ENCODE measurements around the gene ZMYM4. TPM values are rescaled to one million over a fixed set of nuclear protein-coding genes. Genes with fewer than 3 reads are reported as not detected.
"Not testable (repeated sequence)": the region's sequence is repeated elsewhere in the genome, so short reads cannot be mapped to it uniquely, and the experiment has no call there.

Gene ZMYM4
- total RNA-seq, 6 donors from 2014 or later, result 17.6 to 47.1 (median 38.3) TPM

DNA sequence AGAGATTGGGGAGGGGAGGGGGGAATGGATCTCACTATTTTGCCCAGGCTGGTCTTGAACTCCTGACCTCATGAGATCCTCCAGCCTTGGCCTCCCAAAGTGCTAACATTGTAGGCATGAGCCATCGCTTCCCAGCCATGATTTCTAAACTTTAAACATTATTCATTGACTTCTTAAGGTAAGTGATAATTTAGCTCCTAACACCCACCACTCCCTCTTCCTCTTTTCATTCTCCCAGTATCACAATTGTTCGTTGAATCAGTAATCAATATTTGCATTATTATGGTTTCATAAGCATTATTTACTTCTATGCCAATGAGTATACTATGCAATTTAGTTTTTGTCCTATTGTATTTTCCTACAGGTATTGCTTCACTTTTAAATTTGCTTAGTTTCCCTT, 42.0 kb upstream of the ZMYM4 start:
- DNase-seq, result no peak
- H3K9me3 ChIP-seq, result no peaks in the 10 kb centered on the region
- ATAC-seq (ENCODE audit: low FRiP score in 2 of 2), result no peak
- peaks cover 0 to 2% (median 0%) of the 10 kb centered on the region in 4 donors for H3K4me1 ChIP-seq
- TF ChIP-seq POLR2A (IDR thresholded peaks at IDR 0.05) (no peak), POLR2AphosphoS5 (IDR thresholded peaks at IDR 0.05) (no peak), EP300 (IDR thresholded peaks at IDR 0.05) (no peak)
- TF ChIP-seq, protein P1, sequence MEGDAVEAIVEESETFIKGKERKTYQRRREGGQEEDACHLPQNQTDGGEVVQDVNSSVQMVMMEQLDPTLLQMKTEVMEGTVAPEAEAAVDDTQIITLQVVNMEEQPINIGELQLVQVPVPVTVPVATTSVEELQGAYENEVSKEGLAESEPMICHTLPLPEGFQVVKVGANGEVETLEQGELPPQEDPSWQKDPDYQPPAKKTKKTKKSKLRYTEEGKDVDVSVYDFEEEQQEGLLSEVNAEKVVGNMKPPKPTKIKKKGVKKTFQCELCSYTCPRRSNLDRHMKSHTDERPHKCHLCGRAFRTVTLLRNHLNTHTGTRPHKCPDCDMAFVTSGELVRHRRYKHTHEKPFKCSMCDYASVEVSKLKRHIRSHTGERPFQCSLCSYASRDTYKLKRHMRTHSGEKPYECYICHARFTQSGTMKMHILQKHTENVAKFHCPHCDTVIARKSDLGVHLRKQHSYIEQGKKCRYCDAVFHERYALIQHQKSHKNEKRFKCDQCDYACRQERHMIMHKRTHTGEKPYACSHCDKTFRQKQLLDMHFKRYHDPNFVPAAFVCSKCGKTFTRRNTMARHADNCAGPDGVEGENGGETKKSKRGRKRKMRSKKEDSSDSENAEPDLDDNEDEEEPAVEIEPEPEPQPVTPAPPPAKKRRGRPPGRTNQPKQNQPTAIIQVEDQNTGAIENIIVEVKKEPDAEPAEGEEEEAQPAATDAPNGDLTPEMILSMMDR (IDR thresholded peaks at IDR 0.05), result no peak
- no peaks in the 10 kb centered on the region for H3K36me3 ChIP-seq
- 84 to 90% methylated on average over 2 of the region's 2 CpGs for WGBS, 2 donors
- no peaks in the 10 kb centered on the region for H3K27me3 ChIP-seq
- H3K27ac ChIP-seq, result no peak overlapping the region
- H3K4me3 ChIP-seq, result no peak overlapping the region

DNA sequence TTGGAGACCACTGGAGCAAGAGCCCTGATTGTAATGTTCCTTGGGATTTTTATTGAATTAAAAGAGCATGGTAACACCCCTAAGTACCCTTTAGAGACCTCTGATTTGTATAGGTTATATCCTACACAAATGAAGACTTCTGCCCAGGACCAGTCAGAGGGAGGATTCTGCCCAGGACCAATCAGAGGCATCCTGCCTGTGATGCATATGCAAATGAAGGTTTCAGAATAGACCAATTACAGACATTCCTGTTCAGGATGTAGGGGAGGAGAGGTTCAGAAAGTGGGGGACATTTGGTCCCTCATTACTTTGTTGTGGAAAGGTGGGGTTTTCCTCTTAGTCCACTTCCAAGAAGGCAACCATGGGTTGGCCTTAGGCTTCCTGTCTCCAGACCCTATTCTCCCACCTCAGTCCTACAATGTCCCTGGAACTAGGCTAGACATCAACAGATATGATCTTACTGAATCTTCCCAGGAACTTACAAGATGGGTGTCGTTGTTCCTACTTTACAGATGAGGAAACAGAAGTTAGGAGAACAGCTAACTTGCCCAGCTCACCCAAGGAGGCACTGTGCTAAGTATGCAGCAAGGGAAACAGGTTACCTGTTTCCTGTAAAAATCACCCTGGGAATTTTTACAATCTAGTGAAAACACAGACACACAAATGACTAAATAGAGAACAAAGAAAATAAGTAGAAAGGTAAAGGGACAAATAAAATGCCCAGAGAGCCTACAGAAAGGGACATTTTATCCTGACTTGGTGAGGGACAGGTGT, 38.7 kb upstream of the ZMYM4 start:
- TF ChIP-seq, protein P1 (IDR thresholded peaks at IDR 0.05), result no peak
- no peak for TF ChIP-seq POLR2A (IDR thresholded peaks at IDR 0.05)
- TF ChIP-seq EP300 (IDR thresholded peaks at IDR 0.05), result no peak
- TF ChIP-seq POLR2AphosphoS5 (IDR thresholded peaks at IDR 0.05), result no peak
- WGBS, 2 donors, result 69 to 79% methylated on average over 1 of the region's 1 CpG
- H3K27me3 ChIP-seq, result no peaks in the 10 kb centered on the region
- no peak overlapping the region for H3K4me3 ChIP-seq
- ATAC-seq (ENCODE audit: low FRiP score in 2 of 2), result no peak
- H3K36me3 ChIP-seq, result no peaks in the 10 kb centered on the region
- no peaks in the 10 kb centered on the region for H3K4me1 ChIP-seq
- H3K27ac ChIP-seq, result no peak overlapping the region
- H3K9me3 ChIP-seq, result no peaks in the 10 kb centered on the region
- no peak for DNase-seq

DNA sequence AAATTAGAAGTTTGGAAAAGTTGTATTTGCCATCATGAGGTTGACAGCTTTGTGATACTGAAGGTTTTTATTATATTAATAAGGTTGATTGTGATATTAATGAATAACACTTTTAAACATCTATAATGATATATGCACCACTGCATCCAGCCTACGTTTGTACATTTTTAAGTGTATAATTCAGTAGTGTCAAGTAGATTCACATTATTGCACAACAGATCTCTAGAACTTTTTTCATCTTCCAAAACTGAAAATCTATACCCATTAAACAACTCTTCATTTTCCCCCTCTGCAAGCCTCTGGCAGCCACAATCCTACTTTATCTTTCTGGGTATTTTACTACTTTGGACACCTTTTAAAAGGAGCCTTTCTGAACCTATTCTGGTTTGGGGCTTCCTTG, 37.2 kb upstream of the ZMYM4 start:
- Histone ChIP-seq H3K27me3 (no peaks in the 10 kb centered on the region), H3K27ac (no peak overlapping the region), H3K4me3 (no peak overlapping the region), H3K9me3 (no peaks in the 10 kb centered on the region), H3K36me3 (no peaks in the 10 kb centered on the region), H3K4me1 (no peaks in the 10 kb centered on the region)
- 43 to 61% methylated on average over 1 of the region's 1 CpG for WGBS, 2 donors
- TF ChIP-seq POLR2AphosphoS5 (IDR thresholded peaks at IDR 0.05), result no peak
- TF ChIP-seq POLR2A (IDR thresholded peaks at IDR 0.05), result no peak
- TF ChIP-seq, protein P1 (IDR thresholded peaks at IDR 0.05), result no peak
- no peak for TF ChIP-seq EP300 (IDR thresholded peaks at IDR 0.05)
- no peak for DNase-seq
- ATAC-seq (ENCODE audit: low FRiP score in 2 of 2), result no peak

DNA sequence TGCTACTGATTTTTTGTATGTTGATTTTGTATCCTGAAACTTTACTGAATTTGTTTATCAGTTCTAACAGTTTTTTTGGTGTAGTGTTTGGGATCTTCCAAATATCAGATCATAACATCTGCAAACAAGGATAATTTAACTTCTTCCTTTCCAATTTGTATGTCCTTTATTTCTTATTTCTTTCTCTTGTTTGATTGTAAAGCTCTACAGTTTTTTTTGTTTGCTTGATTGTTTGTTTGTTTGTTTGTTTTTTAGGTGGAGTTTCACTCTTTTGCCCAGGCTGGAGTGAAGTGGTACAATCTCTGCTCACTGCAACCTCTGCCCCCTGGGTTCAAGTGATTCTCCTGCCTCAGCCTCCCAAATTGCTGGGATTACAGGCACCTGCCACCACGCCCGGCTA, 31.7 kb upstream of the ZMYM4 start:
- not testable (repeated sequence) for ATAC-seq (ENCODE audit: low FRiP score in 2 of 2); H3K4me1 ChIP-seq; H3K9me3 ChIP-seq; DNase-seq; H3K27me3 ChIP-seq; H3K36me3 ChIP-seq; H3K27ac ChIP-seq; H3K4me3 ChIP-seq
- WGBS, 2 donors, result 94 to 97% methylated on average over 2 of the region's 2 CpGs

DNA sequence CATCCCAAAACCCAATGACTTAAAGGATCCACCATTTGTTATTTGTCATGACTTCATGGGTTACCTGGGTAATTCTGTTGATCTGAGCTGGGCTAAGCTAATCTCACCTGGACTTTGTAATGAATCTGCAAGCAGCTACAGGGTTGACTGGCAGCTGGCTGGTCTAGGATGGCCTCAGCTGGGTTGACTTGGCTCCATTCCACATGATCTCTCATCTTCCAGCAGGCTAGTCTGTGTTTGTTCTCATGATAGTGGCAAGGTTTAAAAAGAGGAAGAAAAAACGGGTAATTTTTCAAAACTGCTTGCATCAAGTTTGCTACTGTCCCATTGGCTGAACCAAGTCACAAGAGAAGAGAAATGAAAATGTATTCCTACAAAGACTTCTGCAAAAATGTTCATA, 24.8 kb upstream of the ZMYM4 start:
- no peak overlapping the region for H3K27ac ChIP-seq
- ATAC-seq (ENCODE audit: low FRiP score in 2 of 2) (no peak), DNase-seq (no peak)
- H3K4me1 ChIP-seq, result no peaks in the 10 kb centered on the region
- no peaks in the 10 kb centered on the region for H3K9me3 ChIP-seq
- no peak for TF ChIP-seq POLR2AphosphoS5 (IDR thresholded peaks at IDR 0.05)
- TF ChIP-seq, protein P1 (IDR thresholded peaks at IDR 0.05), result no peak
- no peak for TF ChIP-seq POLR2A (IDR thresholded peaks at IDR 0.05)
- TF ChIP-seq EP300 (IDR thresholded peaks at IDR 0.05), result no peak
- WGBS, 2 donors, result 31 to 53% methylated on average over 1 of the region's 1 CpG
- no peaks in the 10 kb centered on the region for H3K27me3 ChIP-seq
- no peaks in the 10 kb centered on the region for H3K36me3 ChIP-seq
- H3K4me3 ChIP-seq, result no peak overlapping the region

Measured in upper lobe of left lung (tissue), 6 donors.